Activated CD8-positive, alpha-beta memory T cell treated with anti-CD3 and anti-CD28 coated beads, Interleukin-2, amount 50 U/mL, for 24 hours (primary cell): ENCODE measurements around the gene ADCY5.

ENCODE experiments used
- DNase-seq: peaks from one replicate; pipeline ENCODE4 v3.0.0-alpha.2; 2020; ENCODE audit errors: extremely low read depth

The ADCY5 gene

GRCh38 chr3:123369085-123369484 is 79.8 kb downstream of the ADCY5 start:
- no peak for DNase-seq

DNA sequence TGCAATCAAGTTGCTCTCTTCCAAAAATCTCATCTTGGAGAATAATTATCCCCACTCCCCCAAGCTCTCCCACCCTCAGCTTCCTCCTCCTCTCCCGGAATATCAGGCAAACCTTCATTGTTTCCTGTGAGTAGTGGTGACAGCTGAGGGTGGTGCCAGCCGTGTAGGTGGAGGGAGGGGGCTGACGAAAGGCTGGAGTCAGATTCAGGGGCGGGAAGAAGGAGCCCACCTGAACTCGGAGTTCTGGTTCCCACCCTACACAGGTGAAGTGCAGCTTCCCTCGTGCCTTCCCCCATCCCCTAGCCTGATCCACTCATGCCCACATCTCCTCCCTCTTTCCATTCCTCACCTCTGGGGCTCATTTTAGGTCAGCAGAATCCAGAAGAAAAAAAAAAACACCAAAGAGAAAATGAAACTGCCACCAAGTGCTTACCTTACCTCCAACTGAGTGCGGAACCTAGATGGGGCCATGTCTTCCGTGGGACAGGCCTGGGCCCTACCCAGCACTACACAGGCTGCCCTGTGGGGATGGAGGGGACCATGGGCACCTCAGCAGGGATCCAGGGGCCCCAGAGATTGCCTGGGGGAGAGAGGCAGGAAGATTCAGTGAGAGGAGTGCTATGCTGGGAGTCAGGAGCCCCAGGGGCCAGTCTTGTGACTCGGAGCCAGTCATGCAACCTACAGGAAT is 81.3 kb downstream of the ADCY5 start:
- no peak for DNase-seq

GRCh38 chr3:123365450-123366143 is 83.3 kb downstream of the ADCY5 start:
- DNase-seq = no peak

DNA sequence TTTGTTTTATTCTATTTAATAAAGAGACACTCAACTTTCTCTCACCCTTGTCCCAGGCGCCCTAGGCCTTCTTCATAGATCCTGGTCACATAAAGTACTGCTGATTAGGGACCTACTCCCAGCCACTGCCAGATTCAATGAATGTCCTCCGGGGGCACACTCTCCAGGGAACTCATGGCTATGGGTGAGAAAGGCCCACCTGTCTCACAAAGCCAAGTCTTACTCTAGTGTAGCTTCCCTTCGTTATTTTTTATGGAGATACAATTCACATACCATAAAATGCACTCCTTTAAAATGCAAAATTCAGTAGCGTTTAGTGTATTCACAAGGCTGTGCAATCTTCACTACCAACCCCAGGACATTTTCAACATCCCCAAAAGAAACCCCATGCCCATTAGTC is 87.8 kb downstream of the ADCY5 start:
- DNase-seq = no peak

DNA sequence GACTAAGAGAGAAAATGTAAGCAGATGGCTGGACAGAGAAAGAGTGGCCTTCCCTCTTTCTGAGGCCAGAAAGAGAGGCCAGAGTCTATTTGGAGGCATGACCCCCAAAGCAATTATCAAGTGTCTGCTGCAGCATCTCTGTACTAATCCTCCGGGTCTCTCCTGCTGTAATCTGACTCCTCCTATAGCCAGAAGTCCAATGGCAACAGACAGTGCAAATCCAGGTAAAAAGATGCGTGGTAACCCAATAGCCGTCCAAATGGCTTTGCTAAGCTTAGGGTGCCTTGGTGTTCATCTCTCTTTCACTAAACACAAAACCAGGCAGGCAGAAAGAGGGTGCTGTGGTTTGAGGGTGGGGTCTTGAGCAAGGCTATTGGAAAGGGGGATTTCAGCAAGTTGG is 91.6 kb downstream of the ADCY5 start:
- DNase-seq = no peak

DNA sequence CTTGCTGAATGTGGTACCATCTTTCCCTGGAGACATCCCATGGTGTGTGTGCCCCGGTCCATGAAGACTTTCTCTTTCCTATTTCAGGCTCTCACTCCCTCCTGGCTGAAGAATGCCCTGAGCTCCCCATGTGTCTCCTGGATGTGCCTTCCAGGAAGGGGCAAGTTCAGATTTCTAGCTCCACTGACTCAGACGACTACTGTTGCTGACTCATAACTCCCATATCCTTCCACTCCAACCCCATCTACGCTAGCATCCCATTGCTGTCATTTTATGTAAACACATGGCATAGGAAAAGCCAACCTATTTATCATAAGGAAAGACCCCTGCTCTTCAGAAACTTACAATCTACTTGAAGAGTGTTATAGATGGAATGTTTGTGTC is 95.0 kb downstream of the ADCY5 start:
- DNase-seq = no peak

- no peak for DNase-seq
Observed at GRCh38 chr3:123353227-123353849, 95.6 kb downstream of the ADCY5 start.

DNA sequence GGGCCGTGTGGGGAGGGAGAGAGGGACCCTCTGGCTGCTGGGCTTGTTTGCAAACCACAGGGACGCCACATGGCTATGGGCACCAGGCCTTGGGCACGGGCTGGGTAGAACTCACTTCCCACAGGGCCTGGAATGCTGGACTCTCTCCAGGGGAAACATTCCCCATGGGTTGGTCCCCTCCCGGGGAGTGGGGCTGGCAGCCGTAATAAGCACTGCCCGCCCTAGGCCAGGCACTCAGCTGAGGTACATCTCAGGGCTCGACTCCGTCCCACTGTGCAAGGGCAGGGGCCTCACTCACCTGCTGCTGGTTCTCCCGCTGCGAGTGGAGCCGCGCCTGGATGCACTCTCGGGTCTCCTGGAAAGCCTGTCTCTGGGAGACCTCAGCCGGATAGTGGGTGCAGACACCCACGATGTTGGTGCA is 96.7 kb downstream of the ADCY5 start:
- DNase-seq = no peak

GRCh38 chr3:123351501-123351900 is 97.4 kb downstream of the ADCY5 start:
- no peak for DNase-seq

DNA sequence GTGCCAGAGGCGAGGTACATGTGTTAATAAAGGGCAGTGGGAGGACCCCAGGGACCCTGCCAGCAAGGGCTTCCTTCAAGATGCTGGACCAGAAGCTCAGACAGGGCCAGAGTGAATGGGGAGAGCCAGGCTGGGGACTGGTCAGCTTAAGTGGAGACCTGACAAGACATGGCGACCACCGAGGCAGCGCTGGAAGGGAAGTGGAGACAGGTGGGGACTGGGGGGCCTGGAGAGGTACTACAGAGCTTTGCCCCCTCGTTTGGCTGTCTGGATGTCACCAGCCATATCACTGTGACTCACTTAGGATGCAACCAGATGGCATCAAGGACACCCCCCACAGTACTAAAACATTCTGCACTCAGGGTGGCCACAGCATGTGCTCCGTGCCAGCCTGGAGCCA is 97.9 kb downstream of the ADCY5 start:
- no peak for DNase-seq

DNA sequence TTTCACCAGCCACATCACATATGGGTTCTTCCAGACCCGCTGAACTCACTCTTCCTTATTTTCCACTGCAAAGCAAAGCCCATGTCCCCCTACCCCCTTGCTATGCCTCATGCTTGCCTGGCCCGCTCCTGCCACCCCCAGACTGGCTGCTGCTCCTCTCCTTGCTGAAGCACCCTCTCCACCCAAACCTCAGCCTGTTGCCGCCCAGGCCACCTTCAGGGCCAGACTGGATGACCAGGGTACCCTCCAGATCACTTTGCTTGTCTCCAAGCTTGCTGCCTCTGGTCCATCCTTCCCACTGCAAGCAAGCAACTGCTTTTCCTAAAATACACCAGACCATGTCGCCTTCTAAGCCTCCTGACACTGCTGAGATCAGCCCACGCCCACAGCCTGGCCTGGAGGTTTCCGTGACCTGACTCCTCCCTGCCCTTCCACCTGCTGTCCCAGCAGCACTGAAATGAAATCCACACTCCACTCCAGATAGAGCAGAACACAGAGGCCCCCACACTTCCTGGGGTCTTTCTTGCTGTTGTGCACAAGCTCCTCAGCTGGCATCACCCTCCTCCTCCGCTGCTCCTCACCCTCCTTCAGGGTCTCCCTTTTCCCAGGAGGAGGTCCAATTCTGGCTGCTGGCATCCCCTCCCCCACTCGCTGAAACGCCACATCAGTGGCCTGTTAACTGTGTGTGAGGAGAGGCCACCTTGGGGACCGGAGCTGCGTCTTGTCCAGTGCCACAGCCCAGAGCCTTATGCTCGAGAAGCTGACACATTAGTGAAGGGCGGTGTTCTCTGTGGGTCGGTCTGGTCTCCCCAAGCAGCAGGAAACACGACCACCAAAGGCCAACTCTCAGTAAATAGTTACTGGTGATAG is 99.1 kb downstream of the ADCY5 start:
- DNase-seq = no peak

GRCh38 chr3:123349201-123349535 is 99.7 kb downstream of the ADCY5 start:
- no peak for DNase-seq

DNA sequence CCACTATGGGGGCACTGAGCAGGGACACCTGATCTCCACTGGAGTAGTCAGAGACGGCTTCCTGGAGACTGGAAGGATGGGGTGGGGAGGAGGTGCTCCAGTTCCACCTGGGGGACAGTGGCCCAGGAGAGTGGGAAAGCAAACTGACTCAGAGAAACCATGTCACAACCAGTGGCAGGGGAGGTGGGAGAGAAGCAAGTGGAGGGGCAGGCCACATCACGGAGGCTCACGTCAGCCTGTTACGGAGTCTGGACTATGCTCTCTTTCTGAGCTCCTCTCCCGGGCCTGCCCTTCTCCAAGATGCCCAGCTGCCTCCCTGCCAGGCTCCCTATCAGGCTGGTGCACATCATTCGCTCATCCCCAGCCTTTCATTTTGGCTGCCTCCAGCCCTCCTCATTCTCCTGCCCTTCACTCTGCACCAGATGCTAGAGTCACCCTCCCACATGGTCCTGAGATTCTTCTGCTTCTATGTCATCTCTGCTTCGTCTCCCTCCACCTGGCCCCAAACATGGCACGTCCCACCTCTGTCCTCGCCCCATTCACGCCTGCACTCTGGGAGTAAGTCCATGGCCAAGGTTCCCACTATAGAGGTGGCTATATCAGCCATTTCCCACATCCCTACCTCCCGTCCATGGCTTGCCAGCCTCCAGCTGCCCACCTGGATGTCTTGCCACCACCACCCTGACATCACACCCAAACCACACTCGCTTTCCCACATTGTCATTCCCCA is 100.3 kb downstream of the ADCY5 start:
- DNase-seq = no peak

GRCh38 chr3:123347691-123348264 is 101.1 kb downstream of the ADCY5 start:
- no peak for DNase-seq

DNA sequence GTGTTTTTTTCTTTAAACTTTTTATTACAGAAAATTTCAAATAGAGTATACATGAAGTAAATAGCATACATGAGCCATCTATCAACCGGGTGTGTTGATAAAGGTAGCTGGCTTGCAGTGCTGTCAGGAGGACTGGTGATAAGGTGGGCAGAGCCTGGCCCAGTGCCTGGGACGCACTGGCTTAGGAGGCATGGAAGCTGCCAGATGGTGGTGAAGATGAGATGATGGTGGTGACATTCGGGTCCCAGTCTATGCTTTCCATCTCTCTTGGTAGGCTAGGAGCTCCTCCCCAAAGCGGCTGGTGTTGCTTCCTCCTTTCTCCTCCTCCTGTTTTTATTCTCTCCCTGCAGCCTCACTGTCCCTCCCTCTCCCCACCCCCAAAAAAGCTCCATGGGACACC is 101.7 kb downstream of the ADCY5 start:
- no peak for DNase-seq

DNA sequence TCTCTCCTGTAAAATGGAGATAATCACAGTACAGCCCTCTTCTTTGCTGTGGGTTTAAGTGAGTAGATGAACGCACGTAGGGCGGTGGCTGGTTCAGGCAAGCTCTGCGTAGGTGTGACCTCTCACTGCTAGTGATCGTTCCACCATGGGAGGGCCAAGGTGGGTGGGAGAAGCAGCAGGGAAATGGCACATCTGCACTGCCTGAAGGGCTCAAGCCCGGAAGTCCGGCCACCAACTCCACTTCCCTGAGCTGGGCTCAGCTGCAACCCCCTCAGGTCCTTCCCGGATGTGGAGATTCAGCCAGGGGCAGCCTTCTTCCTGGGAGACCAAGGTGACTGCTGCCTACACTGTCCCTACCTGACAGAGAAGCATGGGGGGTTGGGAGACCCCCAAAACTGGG is 102.9 kb downstream of the ADCY5 start:
- no peak for DNase-seq

DNA sequence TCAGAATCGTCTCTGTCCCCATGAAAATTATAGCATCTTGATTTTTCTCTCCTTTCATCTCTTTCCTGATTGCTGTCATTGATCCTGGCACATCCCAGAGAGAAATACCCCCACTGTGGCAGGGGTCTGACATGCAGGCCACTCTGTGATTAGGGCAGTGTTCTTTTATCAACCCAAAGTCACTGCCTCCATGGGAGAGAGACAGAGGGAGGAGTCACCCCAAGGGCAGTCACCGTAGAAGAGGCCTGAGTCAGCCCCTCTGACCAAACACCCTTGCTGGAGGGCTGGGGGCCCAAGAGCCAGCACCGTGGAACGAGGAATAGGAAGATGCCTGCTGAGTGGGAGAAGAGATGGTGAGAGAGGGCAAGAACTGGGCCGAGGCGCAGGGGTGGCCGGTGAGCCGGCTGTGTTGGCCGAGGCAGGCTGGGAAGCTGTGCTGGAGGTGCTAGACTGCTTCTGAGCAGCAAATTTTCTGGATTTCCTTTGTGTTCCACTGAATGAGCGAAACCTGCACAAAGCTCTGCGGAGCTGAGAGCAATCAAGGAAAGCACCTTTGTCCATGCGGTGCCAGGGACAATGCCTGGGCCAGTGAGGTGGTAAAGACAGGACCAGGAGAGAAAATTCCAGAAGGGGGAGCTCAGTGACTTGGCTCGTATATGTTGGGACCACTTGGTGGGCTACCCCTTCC is 103.8 kb downstream of the ADCY5 start:
- no peak for DNase-seq

DNA sequence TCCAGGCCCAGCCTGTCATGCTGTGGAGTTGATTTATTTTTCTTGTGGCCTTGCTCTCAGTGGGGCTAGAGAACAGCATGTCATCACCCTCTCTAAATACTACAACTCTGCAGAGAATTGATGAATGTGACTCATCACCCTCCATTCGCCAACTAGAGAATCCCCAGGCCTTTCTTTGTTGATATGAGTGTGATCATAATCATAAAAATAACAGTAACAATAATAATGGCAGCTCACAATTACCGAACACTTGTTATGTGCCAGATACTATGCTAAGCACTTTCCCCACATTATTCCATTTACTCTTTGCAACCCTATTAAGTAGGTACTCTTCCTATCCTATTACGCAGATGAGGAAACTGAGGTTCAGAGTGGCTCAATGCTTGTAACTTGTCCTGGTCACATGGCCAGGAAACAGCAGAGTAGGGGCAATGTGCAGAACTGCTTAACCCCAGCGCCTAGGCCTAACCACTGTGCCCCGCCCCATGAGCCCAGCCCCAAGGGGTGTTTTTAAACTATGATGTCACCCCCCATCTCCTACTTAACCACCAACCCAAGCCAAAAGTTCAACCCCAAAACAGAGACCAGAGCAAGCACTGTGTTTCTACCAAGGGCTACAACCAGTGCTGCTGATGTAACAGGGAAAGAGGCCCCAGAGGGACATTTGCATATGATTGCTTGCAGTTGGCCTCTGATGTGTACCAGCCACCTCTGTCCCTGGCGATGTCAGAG is 104.5 kb downstream of the ADCY5 start:
- no peak for DNase-seq

DNA sequence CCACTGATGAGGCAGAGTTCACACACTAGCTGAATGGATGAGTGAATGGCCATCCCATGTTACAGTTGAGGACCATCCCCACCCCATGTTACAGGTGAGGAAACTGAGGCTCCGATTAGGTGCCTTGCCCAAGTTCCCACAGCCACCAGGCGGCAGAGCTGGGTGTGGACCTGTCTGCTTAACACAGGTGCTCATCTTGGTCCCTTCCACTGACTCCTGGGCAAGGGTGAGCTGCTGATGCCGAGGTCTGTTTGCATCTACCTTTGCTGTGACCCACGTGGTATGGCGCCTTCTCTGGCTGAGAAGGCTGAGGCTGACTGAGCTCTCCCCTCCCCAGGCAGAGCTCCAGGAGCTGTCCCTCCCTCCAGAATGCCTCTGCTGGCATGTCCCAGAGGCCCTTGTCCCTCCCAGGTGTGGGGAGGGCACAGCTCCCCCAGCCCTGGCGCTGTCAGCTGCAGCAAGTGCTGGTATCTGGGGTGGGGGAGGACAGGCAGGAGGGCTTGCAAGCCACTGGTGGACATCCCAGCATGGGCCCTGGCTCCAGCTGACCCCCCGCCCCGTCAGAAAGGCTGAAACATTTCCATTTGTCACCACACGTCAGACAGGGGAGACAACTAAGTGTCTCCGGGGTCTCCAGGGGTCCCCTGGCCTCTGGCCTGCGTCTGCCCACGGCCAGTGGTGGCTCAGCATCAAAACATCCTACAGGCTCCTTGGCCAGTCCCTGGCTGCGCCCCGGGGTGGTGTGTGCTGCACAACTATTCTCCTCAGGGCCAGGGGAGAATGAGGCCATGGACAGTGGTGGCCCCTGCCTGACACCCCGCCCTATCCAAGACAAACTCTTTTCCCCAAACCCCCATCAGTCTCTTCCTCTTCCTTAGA is 105.4 kb downstream of the ADCY5 start:
- no peak for DNase-seq
